Skeletal muscle satellite cell (primary cell): Measurements from ENCODE around the gene IL21R.
"Not testable (repeated sequence)": the region's sequence is repeated elsewhere in the genome, so short reads cannot be mapped to it uniquely, and the experiment has no call there.

ENCODE experiments used
- H3K27me3 ChIP-seq: 2 replicates; pipeline ENCODE4 v1.7.0; 2013; ENCODE audit warnings: low read length; ENCODE audit not compliant: control insufficient read depth, insufficient read depth
- H3K36me3 ChIP-seq: 2 replicates; pipeline ENCODE4 v1.7.0; 2013; ENCODE audit warnings: mild to moderate bottlenecking, control low read depth, low read length; ENCODE audit not compliant: insufficient read depth
- H3K4me1 ChIP-seq: 2 replicates; pipeline ENCODE4 v1.7.0; 2013; ENCODE audit warnings: low read length; ENCODE audit not compliant: control insufficient read depth, insufficient read depth
- H3K4me2 ChIP-seq: 2 replicates; pipeline ENCODE4 v1.7.0; 2013; ENCODE audit warnings: mild to moderate bottlenecking, low read length
- H3K4me3 ChIP-seq: 2 replicates; pipeline ENCODE4 v1.7.0; 2013; ENCODE audit warnings: low read length
- H3K9ac ChIP-seq: 2 replicates; pipeline ENCODE4 v1.7.0; 2013; ENCODE audit warnings: mild to moderate bottlenecking, low read depth, low read length, moderate library complexity
- H3K9me3 ChIP-seq: replicated peaks from 2 replicates; pipeline ENCODE4 v1.7.0; 2013; ENCODE audit warnings: mild to moderate bottlenecking, control low read depth, low read length

Gene IL21R

GRCh38 chr16:27455700-27456099, 53.7 kb downstream of the IL21R start:
- Histone ChIP-seq H3K4me3 (no peak overlapping the region), H3K4me2 (no peak overlapping the region), H3K9me3 (no peaks in the 10 kb centered on the region), H3K36me3 (peaks cover 16% of the 10 kb centered on the region), H3K9ac (no peak overlapping the region), H3K4me1 (peaks cover 9% of the 10 kb centered on the region), H3K27me3 (no peaks in the 10 kb centered on the region)

GRCh38 chr16:27457605-27457900, 55.6 kb downstream of the IL21R start:
- Histone ChIP-seq H3K4me1 (peaks cover 26% of the 10 kb centered on the region), H3K36me3 (peaks cover 33% of the 10 kb centered on the region)
- H3K4me3 ChIP-seq, H3K27me3 ChIP-seq, H3K4me2 ChIP-seq, H3K9ac ChIP-seq, H3K9me3 ChIP-seq: not testable (repeated sequence)

GRCh38 chr16:27458258-27458657, 56.3 kb downstream of the IL21R start:
- H3K9me3 ChIP-seq, result no peaks in the 10 kb centered on the region
- H3K4me1 ChIP-seq, result peaks cover 26% of the 10 kb centered on the region
- no peaks in the 10 kb centered on the region for H3K27me3 ChIP-seq
- peaks cover 38% of the 10 kb centered on the region for H3K36me3 ChIP-seq
- H3K4me3 ChIP-seq, result no peak overlapping the region
- H3K9ac ChIP-seq, result no peak overlapping the region
- no peak overlapping the region for H3K4me2 ChIP-seq

GRCh38 chr16:27458987-27459688, 57.2 kb downstream of the IL21R start:
- H3K9me3 ChIP-seq, result no peaks in the 10 kb centered on the region
- H3K9ac ChIP-seq, result no peak overlapping the region
- H3K36me3 ChIP-seq, result peaks cover 41% of the 10 kb centered on the region
- H3K4me3 ChIP-seq, result no peak overlapping the region
- H3K4me2 ChIP-seq, result no peak overlapping the region
- peaks cover 26% of the 10 kb centered on the region for H3K4me1 ChIP-seq
- H3K27me3 ChIP-seq, result no peaks in the 10 kb centered on the region

GRCh38 chr16:27460213-27460612, 58.2 kb downstream of the IL21R start:
- no peak overlapping the region for H3K4me3 ChIP-seq
- peaks cover 28% of the 10 kb centered on the region for H3K4me1 ChIP-seq
- no peak overlapping the region for H3K4me2 ChIP-seq
- no peaks in the 10 kb centered on the region for H3K27me3 ChIP-seq
- H3K36me3 ChIP-seq, result peaks cover 47% of the 10 kb centered on the region
- H3K9ac ChIP-seq, result no peak overlapping the region
- H3K9me3 ChIP-seq, result no peaks in the 10 kb centered on the region

- Histone ChIP-seq H3K9me3 (no peaks in the 10 kb centered on the region), H3K4me2 (no peak overlapping the region), H3K4me3 (no peak overlapping the region), H3K9ac (no peak overlapping the region), H3K27me3 (no peaks in the 10 kb centered on the region), H3K36me3 (peaks cover 50% of the 10 kb centered on the region), H3K4me1 (peaks cover 31% of the 10 kb centered on the region)
Measured at GRCh38 chr16:27460663-27461482, 58.9 kb downstream of the IL21R start.

GRCh38 chr16:27461483-27462171, 59.7 kb downstream of the IL21R start:
- H3K9ac ChIP-seq, result peak overlapping the region; percentile 37
- no peaks in the 10 kb centered on the region for H3K27me3 ChIP-seq
- no peak overlapping the region for H3K4me2 ChIP-seq
- H3K36me3 ChIP-seq, result peaks cover 53% of the 10 kb centered on the region
- no peak overlapping the region for H3K4me3 ChIP-seq
- peaks cover 32% of the 10 kb centered on the region for H3K4me1 ChIP-seq
- H3K9me3 ChIP-seq, result no peaks in the 10 kb centered on the region

- Histone ChIP-seq H3K9me3 (no peaks in the 10 kb centered on the region), H3K4me1 (peaks cover 32% of the 10 kb centered on the region), H3K36me3 (peaks cover 60% of the 10 kb centered on the region), H3K27me3 (no peaks in the 10 kb centered on the region), H3K4me3 (no peak overlapping the region), H3K9ac (peak overlapping the region; percentile 37), H3K4me2 (no peak overlapping the region)
Measured at GRCh38 chr16:27462200-27462845, 60.3 kb downstream of the IL21R start.

GRCh38 chr16:27462846-27463682, 61.1 kb downstream of the IL21R start:
- Histone ChIP-seq H3K9ac (no peak overlapping the region), H3K4me3 (no peak overlapping the region), H3K4me2 (no peak overlapping the region), H3K4me1 (peaks cover 32% of the 10 kb centered on the region), H3K36me3 (peaks cover 68% of the 10 kb centered on the region), H3K27me3 (no peaks in the 10 kb centered on the region), H3K9me3 (no peaks in the 10 kb centered on the region)

GRCh38 chr16:27463741-27464591, 62.0 kb downstream of the IL21R start:
- Histone ChIP-seq H3K4me3 (no peak overlapping the region), H3K36me3 (peaks cover 73% of the 10 kb centered on the region), H3K27me3 (no peaks in the 10 kb centered on the region), H3K4me2 (no peak overlapping the region), H3K4me1 (peaks cover 32% of the 10 kb centered on the region), H3K9me3 (no peaks in the 10 kb centered on the region), H3K9ac (no peak overlapping the region)
